CD4-positive, alpha-beta memory T cell (primary cell): Measurements from ENCODE around the gene C19orf73. TPM values are rescaled to one million over a fixed set of nuclear protein-coding genes. Genes with fewer than 3 reads are reported as not detected.

Experiments used
- CTCF ChIA-PET: fragments of 350-600 bp; sonication (Branson Sonifier 250); formaldehyde crosslinking; loops from one replicate; lab custom pipeline; 2021; ENCODE audit warnings: inconsistent platforms; ENCODE audit not compliant: partially characterized antibody; lab: Charles Lee
- POLR2A ChIA-PET: fragments of 350-600 bp; sonication (Branson Sonifier 250); formaldehyde crosslinking; loops from one replicate; lab custom pipeline; 2021; ENCODE audit not compliant: partially characterized antibody; lab: Charles Lee
- DNase-seq, 5 donors: peaks; one replicate each; pipeline versions ENCODE4 v3.0.0 to v3.0.0-alpha.2; 2020 to 2022; ENCODE audit warnings: mixed read lengths in 1 of 5
- H3K27ac ChIP-seq: one replicate; pipeline ENCODE4 v1.7.0; 2013; ENCODE audit warnings: low read depth, low read length
- H3K27me3 ChIP-seq: 2 replicates; pipeline ENCODE4 v1.7.0; 2013; ENCODE audit warnings: mild to moderate bottlenecking, low read length, moderate library complexity; ENCODE audit not compliant: insufficient read depth
- H3K36me3 ChIP-seq: 2 replicates; pipeline ENCODE4 v1.7.0; 2013; ENCODE audit warnings: mild to moderate bottlenecking, low read length, moderate library complexity; ENCODE audit not compliant: insufficient read depth
- H3K4me1 ChIP-seq: 2 replicates; pipeline ENCODE4 v1.7.0; 2013; ENCODE audit warnings: mild to moderate bottlenecking, low read length, moderate library complexity; ENCODE audit not compliant: insufficient read depth
- H3K4me3 ChIP-seq, 2 donors: one replicate each; pipeline ENCODE4 v1.7.0; 2013; ENCODE audit warnings: low read length in 2 of 2, mild to moderate bottlenecking in 1 of 2
- H3K9me3 ChIP-seq, 2 donors: one replicate each; pipeline ENCODE4 v1.7.0; 2013; ENCODE audit warnings: low read length in 2 of 2, control low read depth in 1 of 2; ENCODE audit not compliant: control insufficient read depth in 1 of 2
- H3K27ac Mint-ChIP-seq, 7 donors: one replicate each; pipeline ENCODE4 v1.8.0; 2020 to 2021; ENCODE audit warnings: mixed read lengths in 7 of 7, mild to moderate bottlenecking in 6 of 7, inconsistent platforms in 3 of 7, moderate library complexity in 3 of 7
- H3K27me3 Mint-ChIP-seq, 2 donors: one replicate each; pipeline ENCODE4 v1.8.0; 2020 to 2021; ENCODE audit warnings: mixed read lengths in 2 of 2
- H3K36me3 Mint-ChIP-seq, 2 donors: one replicate each; pipeline ENCODE4 v1.8.0; 2020 to 2021; ENCODE audit warnings: mixed read lengths in 2 of 2, inconsistent platforms in 1 of 2, mild to moderate bottlenecking in 1 of 2
- H3K4me1 Mint-ChIP-seq, 4 donors: one replicate each; pipeline ENCODE4 v1.8.0; 2020 to 2021; ENCODE audit warnings: mixed read lengths in 4 of 4, mild to moderate bottlenecking in 1 of 4
- H3K4me3 Mint-ChIP-seq, 8 donors: one replicate each; pipeline ENCODE4 v1.8.0; 2020 to 2021; ENCODE audit warnings: mixed read lengths in 8 of 8, mild to moderate bottlenecking in 7 of 8, moderate library complexity in 6 of 8, inconsistent platforms in 3 of 8
- H3K9me3 Mint-ChIP-seq, 8 donors: one replicate each; pipeline ENCODE4 v1.8.0; 2020 to 2021; ENCODE audit warnings: mixed read lengths in 8 of 8, mild to moderate bottlenecking in 5 of 8, inconsistent platforms in 3 of 8, moderate library complexity in 1 of 8
- intact Hi-C: fragments of 100-400 bp; cut with micrococcal nuclease; formaldehyde crosslinking; loops from one replicate; pipeline ENCODE4 v1.15.1; 2023
- polyA plus RNA-seq, 2 donors: library from polyadenylated mRNA; unstranded; fragments of 300-500 nt; fragmentation: Illumina TruSeq; gene quantifications; one replicate each; pipeline ENCODE4 v1.2.3, GENCODE V29; 2021
- total RNA-seq, 2 experiments: library from RNA; stranded (reverse); gene quantifications; one replicate each; pipeline ENCODE4 v1.2.3, GENCODE V29; 2021

C19orf73 gene
- total and polyA plus RNA-seq, 4 experiments from 2014 or later = 1.7 to 3.7 (median 1.9) TPM

DNA sequence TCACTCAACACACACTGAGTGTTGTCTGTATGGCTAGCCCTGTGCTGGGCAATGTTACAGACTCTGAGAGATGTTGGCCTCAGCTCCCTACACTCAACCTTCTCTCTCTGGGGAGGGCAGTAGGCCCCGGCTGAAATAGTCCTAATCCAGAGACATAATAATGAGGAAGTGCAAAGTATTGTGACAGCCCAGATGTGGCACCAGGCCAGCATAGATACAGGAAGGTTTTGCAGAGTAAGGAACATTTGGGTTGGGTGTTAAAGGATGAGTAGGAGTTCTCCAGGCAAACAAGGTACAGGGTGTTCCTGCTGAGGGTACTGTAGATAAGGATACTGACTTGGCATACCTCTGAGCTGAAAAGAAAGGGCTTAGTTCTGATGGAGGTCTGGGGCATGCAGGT is 2.4 kb downstream of the C19orf73 start:
- H3K36me3 Mint-ChIP-seq = peaks cover 0 to 4% of the 10 kb centered on the region in 2 donors
- Histone ChIP-seq H3K36me3 (no peaks in the 10 kb centered on the region), H3K4me3 (no peak overlapping the region), H3K9me3 (no peaks in the 10 kb centered on the region), H3K27ac (no peak overlapping the region), H3K4me1 (peaks cover 34% of the 10 kb centered on the region), H3K27me3 (no peaks in the 10 kb centered on the region)
- CTCF ChIA-PET = interaction anchor here (0.7 to 2.9 kb wide), 4 partner anchors 10 to 124 kb away, joined by 3 to 11 read pairs (median 6); no protein-coding TSS in a partner anchor
- peak overlapping the region in 7 of 8 donors; percentile 5 to 93 (median 43) for H3K4me3 Mint-ChIP-seq
- POLR2A ChIA-PET = interaction anchor here (3.0 to 4.0 kb wide), 2 partner anchors 12 to 33 kb away, joined by 9 to 38 read pairs; no protein-coding TSS in a partner anchor
- H3K9me3 Mint-ChIP-seq = peaks cover 0 to 3% (median 0%) of the 10 kb centered on the region in 8 donors
- no peaks in the 10 kb centered on the region for H3K27me3 Mint-ChIP-seq
- peak overlapping the region in 5 of 7 donors; percentile 8 to 60 (median 33) for H3K27ac Mint-ChIP-seq
- DNase-seq = peak in 1 of 5 donors; percentile 9
- intact Hi-C loops = loop anchor here (5.0 kb wide), 1 partner anchor 336 kb away; the partner anchor contains the start of genes ALDH16A1 and PIH1D1
- H3K4me1 Mint-ChIP-seq = peaks cover 27 to 50% (median 40%) of the 10 kb centered on the region in 4 donors

DNA sequence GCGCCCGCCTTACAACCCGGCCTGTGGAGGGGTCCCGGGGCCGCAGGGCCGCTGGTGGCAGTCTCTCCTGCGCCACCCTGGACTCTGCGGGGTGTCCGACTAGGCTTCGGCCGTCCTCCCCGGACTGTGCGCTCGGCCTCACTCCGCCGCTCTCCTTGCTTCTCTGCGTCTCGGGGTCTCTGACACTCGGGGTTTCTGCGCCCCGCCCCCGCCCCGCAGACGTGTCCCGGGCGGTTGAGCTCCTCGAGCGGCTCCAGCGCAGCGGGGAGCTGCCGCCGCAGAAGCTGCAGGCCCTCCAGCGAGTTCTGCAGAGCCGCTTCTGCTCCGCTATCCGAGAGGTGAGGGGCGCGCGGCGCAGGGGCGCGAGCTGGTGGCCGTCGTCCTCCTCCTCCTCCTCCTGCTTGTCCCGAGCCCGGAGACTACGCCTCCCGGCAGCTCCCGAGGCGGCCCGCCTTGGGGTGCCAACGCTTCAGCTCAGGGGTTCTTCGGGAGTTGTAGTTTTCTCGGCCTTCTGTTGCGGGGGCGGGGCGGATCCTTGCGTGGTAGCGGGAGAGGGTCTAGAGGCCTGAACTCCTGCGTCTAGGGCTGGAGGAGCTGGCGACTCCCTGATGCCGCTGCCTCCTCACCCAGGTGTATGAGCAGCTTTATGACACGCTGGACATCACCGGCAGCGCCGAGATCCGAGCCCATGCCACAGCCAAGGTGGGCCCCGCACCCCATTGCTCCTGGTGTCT is 4.1 kb downstream of the C19orf73 start:
- no peaks in the 10 kb centered on the region for H3K27me3 Mint-ChIP-seq
- peaks cover 20 to 45% (median 32%) of the 10 kb centered on the region in 4 donors for H3K4me1 Mint-ChIP-seq
- ChIA-PET CTCF (interaction anchor here (0.5 to 2.9 kb wide), 13 partner anchors 10 to 474 kb away, joined by 3 to 20 read pairs (median 4); partner anchors contain the start of genes GYS1 and RUVBL2), POLR2A (interaction anchor here (0.8 to 4.0 kb wide), 8 partner anchors 9 to 122 kb away, joined by 3 to 38 read pairs (median 4); partner anchors contain the start of genes CGB7, GYS1 and RUVBL2)
- DNase-seq = peak; percentile 32 to 58 (median 46)
- Histone ChIP-seq H3K27ac (peak overlapping the region; percentile 48), H3K27me3 (no peaks in the 10 kb centered on the region), H3K4me3 (peak overlapping the region in 1 of 2 donors; percentile 54), H3K9me3 (no peaks in the 10 kb centered on the region), H3K4me1 (peaks cover 26% of the 10 kb centered on the region), H3K36me3 (no peaks in the 10 kb centered on the region)
- peak overlapping the region in 5 of 7 donors; percentile 74 to 89 (median 84) for H3K27ac Mint-ChIP-seq
- peaks cover 0 to 2% (median 0%) of the 10 kb centered on the region in 8 donors for H3K9me3 Mint-ChIP-seq
- intact Hi-C loops = loop anchor here (1.0 to 5.0 kb wide), 4 partner anchors 8 to 338 kb away; partner anchors contain the start of genes ALDH16A1, PIH1D1 and SNRNP70
- H3K4me3 Mint-ChIP-seq = peak overlapping the region; percentile 73 to 91 (median 85)
- H3K36me3 Mint-ChIP-seq = peaks cover 0 to 4% of the 10 kb centered on the region in 2 donors

DNA sequence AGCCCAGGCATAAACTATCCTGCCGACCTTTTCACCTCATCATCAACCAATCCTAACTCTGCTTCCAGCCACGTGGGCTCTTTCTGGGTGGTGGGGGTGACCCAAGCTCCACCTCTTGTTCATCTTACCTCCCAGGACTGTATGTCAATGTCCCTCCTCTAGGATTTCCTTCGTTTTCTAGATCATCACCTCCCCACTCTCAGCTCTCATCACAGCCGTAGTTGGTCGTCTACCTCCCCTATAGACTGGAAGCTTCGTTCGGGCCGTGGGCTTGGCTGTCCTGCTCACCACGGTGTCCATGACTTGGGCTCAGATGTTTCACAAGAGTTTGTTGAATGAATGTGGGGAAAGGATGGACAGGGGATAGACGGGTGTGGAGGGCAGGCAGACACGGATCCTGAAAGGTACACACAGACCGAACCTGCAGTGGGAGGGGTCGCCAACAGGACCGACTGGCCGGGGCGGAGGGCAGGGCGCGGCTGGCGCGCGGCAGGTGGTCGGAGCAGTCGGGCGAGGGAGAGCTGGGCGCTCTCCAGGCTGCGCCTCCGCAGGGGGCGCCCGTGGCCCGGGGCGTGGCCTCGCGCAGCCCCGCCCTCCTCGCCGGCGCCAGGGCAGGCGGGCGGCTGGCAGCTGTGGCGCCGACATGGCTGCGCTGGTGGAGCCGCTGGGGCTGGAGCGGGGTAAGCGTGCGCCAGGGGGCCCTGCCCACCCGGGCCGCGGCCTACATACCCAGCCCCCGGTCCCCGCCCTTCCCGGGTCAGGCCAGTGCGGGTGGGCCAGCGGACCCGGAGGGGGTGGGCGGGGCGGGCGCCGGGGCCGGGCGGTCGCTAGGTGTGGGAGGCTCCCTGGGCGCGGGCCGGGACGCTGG is 4.9 kb downstream of the C19orf73 start, which contains the start of gene LIN7B:
LIN7B (plus strand) TSS at position 609 of the 868 bp plus-strand sequence; CDS start at position 644, 35 bp downstream.
- Histone ChIP-seq H3K9me3 (no peaks in the 10 kb centered on the region), H3K36me3 (no peaks in the 10 kb centered on the region), H3K27ac (peak within 1 kb of the TSS; percentile 48), H3K27me3 (no peaks in the 10 kb centered on the region), H3K4me1 (peaks cover 25% of the 10 kb centered on the region), H3K4me3 (peak within 1 kb of the TSS; percentile 14 to 57)
- Mint-ChIP-seq H3K4me3 (peak within 1 kb of the TSS; percentile 85 to 95 (median 90)), H3K9me3 (peaks cover 0 to 2% (median 0%) of the 10 kb centered on the region in 8 donors), H3K27me3 (no peaks in the 10 kb centered on the region), H3K27ac (peak within 1 kb of the TSS; percentile 68 to 95 (median 88)), H3K4me1 (peaks cover 20 to 42% (median 32%) of the 10 kb centered on the region in 4 donors), H3K36me3 (peaks cover 6 to 9% of the 10 kb centered on the region in 2 donors)
- CTCF ChIA-PET = interaction anchor here (0.5 to 2.9 kb wide), 18 partner anchors 9 to 475 kb away, joined by 3 to 20 read pairs (median 4); partner anchors contain the start of genes GYS1 and RUVBL2
- POLR2A ChIA-PET = interaction anchor here (0.7 to 4.0 kb wide), 9 partner anchors 10 to 604 kb away, joined by 3 to 38 read pairs (median 4); partner anchors contain the start of genes CGB7, GYS1 and RUVBL2
- intact Hi-C loops = loop anchor here (1.0 kb wide), 3 partner anchors 8 to 29 kb away; partner anchors contain the start of gene SNRNP70
- peak; percentile 74 to 89 (median 82) for DNase-seq

DNA sequence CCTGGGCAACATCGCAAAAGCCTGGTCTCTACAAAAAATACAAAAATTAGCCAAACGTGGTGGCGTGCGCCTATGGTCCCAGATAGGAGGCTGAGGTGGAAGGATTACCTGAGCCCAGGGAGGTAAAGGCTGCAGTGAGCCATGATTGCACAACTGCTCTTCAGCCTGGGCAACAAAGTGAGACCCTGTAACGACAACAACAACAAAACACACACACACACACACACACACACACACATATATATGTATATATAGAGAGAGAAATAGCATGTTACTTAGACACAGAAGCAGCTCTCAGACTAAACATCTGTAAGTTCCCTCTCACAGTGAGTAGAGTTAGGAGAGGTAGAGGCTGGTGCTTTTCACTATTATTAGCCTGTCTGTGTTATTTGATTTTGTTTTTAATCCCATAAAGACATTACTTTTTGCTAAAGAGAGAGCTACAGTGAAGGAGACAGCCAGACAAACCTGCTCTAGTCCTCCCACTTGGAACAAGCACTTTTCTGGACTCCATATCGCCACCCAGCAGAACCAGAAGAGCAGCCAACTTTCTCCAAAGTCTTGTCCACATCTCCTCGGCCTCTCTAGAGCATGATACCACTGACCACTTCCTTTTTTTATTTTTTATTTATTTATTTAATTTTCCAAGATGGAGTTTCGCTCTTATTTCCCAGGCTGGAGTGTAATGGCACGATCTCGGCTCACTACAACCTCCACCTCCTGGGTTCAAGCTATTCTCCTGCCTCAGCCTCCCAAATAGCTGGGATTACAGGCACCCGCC is 7.5 kb downstream of the C19orf73 start:
- CTCF ChIA-PET = interaction anchor here (0.9 to 1.0 kb wide), 2 partner anchors 14 kb away, joined by 4 to 5 read pairs; no protein-coding TSS in a partner anchor
- Mint-ChIP-seq H3K9me3 (no peaks in the 10 kb centered on the region), H3K4me1 (peaks cover 13 to 25% (median 16%) of the 10 kb centered on the region in 4 donors), H3K36me3 (peaks cover 24 to 26% of the 10 kb centered on the region in 2 donors), H3K27ac (peak overlapping the region in 2 of 7 donors; percentile 28 to 35), H3K4me3 (peak overlapping the region in 2 of 8 donors; percentile 9 to 59), H3K27me3 (no peaks in the 10 kb centered on the region)
- Histone ChIP-seq H3K36me3 (peaks cover 15% of the 10 kb centered on the region), H3K9me3 (no peaks in the 10 kb centered on the region), H3K27me3 (no peaks in the 10 kb centered on the region), H3K4me1 (peaks cover 10% of the 10 kb centered on the region), H3K4me3 (no peak overlapping the region), H3K27ac (no peak overlapping the region)
- peak in 1 of 5 donors; percentile 24 for DNase-seq
- intact Hi-C loops = no loop called here
- POLR2A ChIA-PET = no interaction called here

DNA sequence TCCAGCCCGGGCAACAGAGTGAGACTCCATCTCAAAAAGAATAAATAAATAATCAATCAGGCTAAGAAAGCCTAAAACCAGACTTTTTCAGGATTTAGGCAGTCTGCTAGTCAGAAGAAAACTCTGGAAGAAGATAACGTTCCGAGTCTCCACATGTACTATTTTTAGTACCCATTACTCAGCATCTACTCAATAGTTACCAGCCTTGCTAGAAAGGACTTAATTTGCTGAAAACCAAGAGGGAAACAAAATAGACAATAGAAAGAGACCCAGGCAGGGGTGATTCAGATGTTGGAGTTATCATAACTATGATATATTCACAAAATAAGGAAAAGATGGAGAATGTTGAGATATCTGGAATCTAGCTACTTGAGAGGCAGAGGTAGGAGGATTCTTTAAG is 8.4 kb downstream of the C19orf73 start:
- H3K9me3 ChIP-seq = no peaks in the 10 kb centered on the region
- ChIA-PET POLR2A (interaction anchor here (0.7 kb wide), 2 partner anchors 345 to 696 kb away, joined by 3 read pairs; no protein-coding TSS in a partner anchor), CTCF (interaction anchor here (0.9 kb wide), 1 partner anchor 13 kb away, joined by 4 read pairs; no protein-coding TSS in a partner anchor)
- H3K36me3 ChIP-seq = peaks cover 17% of the 10 kb centered on the region
- H3K27me3 ChIP-seq = no peaks in the 10 kb centered on the region
- Mint-ChIP-seq H3K9me3 (no peaks in the 10 kb centered on the region), H3K27ac (no peak overlapping the region), H3K4me3 (no peak overlapping the region), H3K36me3 (peaks cover 31 to 32% of the 10 kb centered on the region in 2 donors), H3K4me1 (peaks cover 11 to 22% (median 15%) of the 10 kb centered on the region in 4 donors), H3K27me3 (no peaks in the 10 kb centered on the region)
- intact Hi-C loops = no loop called here
- H3K4me3 ChIP-seq = no peak overlapping the region
- DNase-seq = no peak
- H3K27ac ChIP-seq = no peak overlapping the region
- H3K4me1 ChIP-seq = peaks cover 6% of the 10 kb centered on the region
